Testis (tissue), 2 donors: ENCODE data around the gene SFTPB.

Experiments
- CTCF ChIP-seq, 3 experiments: fragments of 450-650 bp in 2 of 3; fragments of 200-600 bp in 1 of 3; sonication (generic) in 1 of 3; IDR thresholded peaks; one replicate each; pipeline ENCODE4 v1.5.1; 2016 to 2019; ENCODE audit warnings: antibody characterized with exemption in 3 of 3, mild to moderate bottlenecking in 2 of 3, moderate library complexity in 1 of 3
- POLR2A ChIP-seq: fragments of 450-650 bp; IDR thresholded peaks from one replicate; pipeline ENCODE4 v1.6.1; 2017; ENCODE audit warnings: antibody characterized with exemption, mild to moderate bottlenecking, moderate library complexity

- TF ChIP-seq CTCF (IDR thresholded peaks at IDR 0.05) (no peak), POLR2A (no peak)
Observed at GRCh38 chr2:85662899-85663593, 5.0 kb downstream of the SFTPB start.
